Lower leg skin (tissue), 4 donors: Measurements from ENCODE around the gene FKBP6. TPM values are rescaled to one million over a fixed set of nuclear protein-coding genes. Genes with fewer than 3 reads are reported as not detected.
A peak's percentile ranks its signal among the peaks of the same experiment; 100 is the strongest.
"Not testable (repeated sequence)": the region's sequence is repeated elsewhere in the genome, so short reads cannot be mapped to it uniquely, and the experiment has no call there.

Experiments
- DNase-seq, 2 donors: peaks; one replicate each; pipeline ENCODE4 v3.0.0-alpha.2; 2019; ENCODE audit warnings: low spot score in 2 of 2
- H3K4me3 ChIP-seq: fragments of 200-600 bp; sonication (generic); 2 replicates; pipeline ENCODE4 v1.5.1; 2017; ENCODE audit warnings: mild to moderate bottlenecking, low read depth; ENCODE audit not compliant: poor library complexity, severe bottlenecking
- CTCF ChIP-seq, 3 donors: fragments of 450-650 bp; IDR thresholded peaks; one replicate each; pipeline ENCODE4 v1.5.1; 2016; ENCODE audit warnings: antibody characterized with exemption in 3 of 3, mild to moderate bottlenecking in 3 of 3, moderate library complexity in 2 of 3
- POLR2A ChIP-seq, 2 donors: fragments of 450-650 bp; IDR thresholded peaks; one replicate each; pipeline ENCODE4 v1.6.1; 2016 to 2017; ENCODE audit warnings: antibody characterized with exemption in 2 of 2, mild to moderate bottlenecking in 1 of 2, moderate library complexity in 1 of 2
- WGBS, 2 donors: methylation state at CpG; one replicate each; pipeline ENCODE4 v1.1.5; 2018; 5-methylcytosine and 5-hydroxymethylcytosine counted together
- intact Hi-C: fragments of 100-400 bp; cut with DNase I; formaldehyde crosslinking; loops from one replicate; pipeline ENCODE4 v1.15.0; 2023; ENCODE audit warnings: low total_unique reads
- total RNA-seq, 4 donors: library from RNA; depleted of rRNA; stranded (reverse); fragments of >200 nt; gene quantifications; one replicate each; pipeline ENCODE4 v1.1.0, GENCODE V29; 2016

The FKBP6 gene, protein sequence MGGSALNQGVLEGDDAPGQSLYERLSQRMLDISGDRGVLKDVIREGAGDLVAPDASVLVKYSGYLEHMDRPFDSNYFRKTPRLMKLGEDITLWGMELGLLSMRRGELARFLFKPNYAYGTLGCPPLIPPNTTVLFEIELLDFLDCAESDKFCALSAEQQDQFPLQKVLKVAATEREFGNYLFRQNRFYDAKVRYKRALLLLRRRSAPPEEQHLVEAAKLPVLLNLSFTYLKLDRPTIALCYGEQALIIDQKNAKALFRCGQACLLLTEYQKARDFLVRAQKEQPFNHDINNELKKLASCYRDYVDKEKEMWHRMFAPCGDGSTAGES
- under 1 TPM in 1 of 4 donors, not detected in 3; 0.15 TPM for total RNA-seq

GRCh38 chr7:73327922-73328321, at the start of gene FKBP6, which contains the start of gene TRIM50:
FKBP6 (plus strand) TSS chr7:73328161; CDS start chr7:73328429, 268 bp downstream.
TRIM50 (minus strand) TSS chr7:73328082; CDS start chr7:73324787, 3,295 bp downstream.
- intact Hi-C loops, DNase-seq: not testable (repeated sequence)

DNA sequence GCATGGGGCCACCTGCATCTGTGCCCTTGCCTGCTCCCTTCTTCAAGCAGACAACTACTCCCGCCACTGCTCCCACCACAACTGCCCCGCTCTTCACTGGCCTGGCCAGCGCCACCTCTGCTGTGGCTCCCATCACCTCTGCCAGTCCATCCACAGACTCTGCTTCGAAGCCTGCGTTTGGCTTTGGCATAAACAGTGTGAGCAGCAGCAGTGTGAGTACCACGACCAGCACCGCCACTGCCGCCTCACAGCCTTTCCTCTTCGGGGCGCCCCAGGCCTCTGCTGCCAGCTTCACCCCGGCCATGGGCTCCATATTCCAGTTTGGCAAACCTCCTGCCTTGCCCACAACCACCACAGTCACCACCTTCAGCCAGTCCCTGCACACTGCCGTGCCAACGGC, 30.7 kb upstream of the FKBP6 start:
- WGBS, 2 donors = no CpG with 5 or more reads among the region's 13 CpGs
- DNase-seq, H3K4me3 ChIP-seq, intact Hi-C loops: not testable (repeated sequence)

More at GRCh38 chr7:73327922-73328321, at the start of gene FKBP6, which contains the start of gene TRIM50:
- 94% methylated on average over 40 to 43 of the region's 43 CpGs for WGBS, 2 donors
- not testable (repeated sequence) for H3K4me3 ChIP-seq

- H3K4me3 ChIP-seq, intact Hi-C loops: not testable (repeated sequence)
- WGBS, 2 donors = 98% methylated on average over 9 to 12 of the region's 27 CpGs
- peak in 1 of 2 donors; percentile 12 for DNase-seq
Measured at GRCh38 chr7:73297706-73298105, 30.3 kb upstream of the FKBP6 start.

DNA sequence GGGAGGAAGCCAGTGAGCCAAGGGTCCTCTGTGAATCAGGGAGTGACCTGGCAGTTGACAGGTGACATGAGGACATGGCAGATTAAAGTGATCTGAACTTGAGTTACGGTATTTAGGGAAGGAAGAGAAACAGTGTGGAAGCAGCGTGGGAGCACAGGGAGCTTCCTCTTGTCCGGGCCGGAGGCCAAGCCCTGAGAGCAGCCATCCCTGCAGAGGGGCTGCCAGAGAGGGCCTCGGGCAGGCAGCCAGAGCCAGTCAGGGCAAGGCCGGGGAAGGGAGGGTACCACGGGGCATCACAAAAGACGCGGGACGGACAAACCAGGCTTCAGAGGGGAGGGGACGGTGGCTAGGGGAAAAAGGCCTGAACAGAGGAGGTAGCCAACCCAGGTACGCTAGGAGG, 28.1 kb upstream of the FKBP6 start:
- intact Hi-C loops, H3K4me3 ChIP-seq: not testable (repeated sequence)
- 20 to 37% methylated on average over 6 of the region's 12 CpGs for WGBS, 2 donors
- DNase-seq = peak in 1 of 2 donors; percentile 40

GRCh38 chr7:73301108-73301507, 26.9 kb upstream of the FKBP6 start:
- H3K4me3 ChIP-seq, intact Hi-C loops: not testable (repeated sequence)
- 84 to 92% methylated on average over 6 to 8 of the region's 14 CpGs for WGBS, 2 donors
- peak in 1 of 2 donors; percentile 32 for DNase-seq

GRCh38 chr7:73302846-73303245, 25.1 kb upstream of the FKBP6 start:
- H3K4me3 ChIP-seq, intact Hi-C loops: not testable (repeated sequence)
- DNase-seq = peak in 1 of 2 donors; percentile 50
- WGBS, 2 donors = 94 to 95% methylated on average over 8 to 9 of the region's 10 CpGs

- 71 to 81% methylated on average over 22 to 26 of the region's 26 CpGs for WGBS, 2 donors
- peak in 1 of 2 donors; percentile 66 for DNase-seq
- TF ChIP-seq CTCF (IDR thresholded peaks at IDR 0.05) (no peak), POLR2A (IDR thresholded peaks at IDR 0.05) (no peak)
- no peak overlapping the region for H3K4me3 ChIP-seq
- intact Hi-C loops = no loop called here
Measured at GRCh38 chr7:73303546-73303945, 24.4 kb upstream of the FKBP6 start.

DNA sequence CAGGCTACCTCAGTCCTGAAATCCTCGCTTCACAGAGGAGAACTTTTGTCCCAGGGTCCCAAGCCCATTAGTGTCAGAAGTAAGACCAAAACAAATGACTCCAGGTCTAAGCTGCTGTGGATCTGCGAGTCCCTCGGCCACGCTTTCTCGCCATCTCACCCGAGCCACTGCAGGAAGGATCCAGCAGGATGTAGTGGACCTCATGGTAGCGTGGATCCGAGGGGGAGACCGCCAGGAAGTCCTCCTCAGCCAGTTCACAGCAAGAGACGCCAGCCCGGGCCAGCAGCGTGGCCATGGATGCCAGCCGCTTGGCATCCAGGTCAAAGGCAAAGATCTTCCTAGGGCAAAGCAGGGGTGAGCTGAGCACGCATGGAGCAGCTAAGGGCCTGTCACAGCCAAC, 23.9 kb upstream of the FKBP6 start:
- H3K4me3 ChIP-seq = no peak overlapping the region
- WGBS, 2 donors = 92 to 93% methylated on average over 13 of the region's 14 CpGs
- DNase-seq = peak in 1 of 2 donors; percentile 70
- intact Hi-C loops = no loop called here
- TF ChIP-seq POLR2A (IDR thresholded peaks at IDR 0.05) = no peak
- no peak for TF ChIP-seq CTCF (IDR thresholded peaks at IDR 0.05)

DNA sequence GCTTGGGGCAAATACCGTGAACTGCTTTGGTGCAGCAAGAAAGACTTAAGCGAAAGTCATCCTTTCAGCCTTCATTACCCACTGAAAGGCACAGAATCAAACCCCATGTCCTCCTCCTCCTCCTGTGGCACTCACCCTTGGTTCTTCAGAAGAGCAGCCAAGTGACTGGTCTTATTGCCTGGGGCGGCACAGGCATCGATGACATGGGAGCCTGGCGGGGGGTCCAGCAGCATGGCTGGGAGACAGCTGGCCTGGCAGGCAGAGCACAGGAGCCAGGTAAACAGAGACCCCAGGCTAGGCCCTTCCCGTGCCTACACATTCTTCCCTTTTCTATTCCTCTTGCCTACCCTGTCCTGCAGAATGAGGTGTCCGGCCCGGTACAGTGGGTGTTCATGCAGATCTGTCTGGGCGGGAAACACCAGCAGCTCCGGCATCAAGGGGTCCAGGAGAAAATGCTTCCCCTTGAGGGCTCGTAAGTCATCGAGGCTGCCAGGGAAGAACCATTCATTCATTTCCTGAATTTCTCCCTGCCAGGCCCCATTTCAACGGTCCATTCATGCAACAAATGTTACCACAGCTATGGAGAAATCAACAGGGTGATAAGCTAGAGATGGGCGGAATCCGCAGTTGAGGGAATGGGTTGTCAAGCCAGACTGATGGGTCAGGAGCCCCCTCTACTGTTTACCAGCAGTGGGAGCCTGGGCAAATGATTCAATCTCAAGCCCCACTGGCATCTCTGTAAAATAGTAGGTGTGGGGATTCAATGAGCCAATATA, 23.2 kb upstream of the FKBP6 start:
- H3K4me3 ChIP-seq, intact Hi-C loops: not testable (repeated sequence)
- WGBS, 2 donors = 84 to 85% methylated on average over 9 to 11 of the region's 15 CpGs
- DNase-seq = peak in 1 of 2 donors; percentile 42
